PC-9 (cell line): Measurements from ENCODE around the gene PPIL6. TPM values are rescaled to one million over a fixed set of nuclear protein-coding genes. Genes with fewer than 3 reads are reported as not detected.

Experiments used
- BruUV-seq: library from RNA; stranded (reverse); fragments of 400-500 nt; replicated peaks from 2 replicates; lab custom pipeline; 2021; lab: Mats Ljungman, UMichigan
- CTCF ChIA-PET: fragments of 300-600 bp; sonication (Branson Sonifier 250); formaldehyde crosslinking; loops from one replicate; lab custom pipeline; 2022; ENCODE audit warnings: antibody characterized with exemption; lab: Charles Lee
- POLR2A ChIA-PET: fragments of 300-600 bp; sonication (Branson Sonifier 250); formaldehyde crosslinking; loops from one replicate; lab custom pipeline; 2022; ENCODE audit warnings: antibody characterized with exemption; ENCODE audit not compliant: unreplicated experiment; lab: Charles Lee
- DNase-seq, 2 experiments: peaks; one replicate each; pipeline versions ENCODE4 v3.0.0 to v3.0.0-alpha.2; 2015 to 2022; ENCODE audit warnings: mixed read lengths in 1 of 2
- H2AFZ ChIP-seq: fragments of 200-600 bp; sonication (generic); 2 replicates; pipeline ENCODE4 v1.8.1; 2017; ENCODE audit warnings: antibody characterized with exemption
- H3F3A ChIP-seq: fragments of 200-600 bp; sonication (generic); 2 replicates; pipeline ENCODE4 v1.8.1; 2017; ENCODE audit warnings: antibody characterized with exemption, mild to moderate bottlenecking, low read depth; ENCODE audit not compliant: insufficient read depth
- H3K27ac ChIP-seq: fragments of 200-600 bp; sonication (generic); 2 replicates; pipeline ENCODE4 v1.6.1; 2016; ENCODE audit warnings: mixed run types
- H3K27me3 ChIP-seq: fragments of 200-600 bp; sonication (generic); 2 replicates; pipeline ENCODE4 v1.6.1; 2016; ENCODE audit warnings: low read depth, mixed run types; ENCODE audit not compliant: insufficient read depth
- H3K36me3 ChIP-seq: fragments of 200-600 bp; sonication (generic); 2 replicates; pipeline ENCODE4 v1.6.1; 2016; ENCODE audit warnings: low read depth, mixed run types
- H3K4me1 ChIP-seq: fragments of 200-600 bp; sonication (generic); replicated peaks from 2 replicates; pipeline ENCODE4 v1.6.1; 2016; ENCODE audit warnings: mixed run types; ENCODE audit not compliant: insufficient read depth
- H3K4me2 ChIP-seq: fragments of 200-600 bp; sonication (generic); 2 replicates; pipeline ENCODE4 v1.6.1; 2017; ENCODE audit warnings: mixed run types
- H3K4me3 ChIP-seq: fragments of 200-600 bp; sonication (generic); 2 replicates; pipeline ENCODE4 v1.6.1; 2016; ENCODE audit warnings: mixed run types
- H3K79me2 ChIP-seq: fragments of 200-600 bp; sonication (generic); 2 replicates; pipeline ENCODE4 v1.6.1; 2017; ENCODE audit warnings: low read depth, mixed run types
- H3K9me2 ChIP-seq: fragments of 200-600 bp; sonication (generic); 2 replicates; pipeline ENCODE4 v1.8.1; 2017; ENCODE audit warnings: mild to moderate bottlenecking; ENCODE audit not compliant: insufficient read depth
- H3K9me3 ChIP-seq: fragments of 200-600 bp; sonication (generic); 2 replicates; pipeline ENCODE4 v1.8.1; 2016; ENCODE audit warnings: low read depth; ENCODE audit not compliant: insufficient read depth
- H4K20me1 ChIP-seq: fragments of 200-600 bp; sonication (generic); 2 replicates; pipeline ENCODE4 v1.8.1; 2017; ENCODE audit not compliant: insufficient read depth
- EZH2 ChIP-seq: fragments of 200-600 bp; sonication (generic); IDR thresholded peaks from 2 replicates; pipeline ENCODE4 v1.8.0; 2017; ENCODE audit warnings: antibody characterized with exemption, low read depth
- intact Hi-C: fragments of 100-400 bp; cut with micrococcal nuclease; formaldehyde crosslinking; loops from one replicate; pipeline ENCODE4 v1.10.0; 2022; ENCODE audit not compliant: unreplicated experiment
- total RNA-seq: library from RNA; stranded (reverse); gene quantifications from 2 replicates; pipeline ENCODE4 v1.2.3, GENCODE V29; 2021
- TF ChIP-seq, protein P1 (sequence below): fragments of 200-600 bp; sonication (generic); conservative IDR thresholded peaks from 2 replicates; pipeline ENCODE4 v1.6.1; 2017; ENCODE audit warnings: mixed run types, antibody characterized with exemption, mild to moderate bottlenecking, moderate library complexity

The PPIL6 gene
- total RNA-seq, 1 experiment from 2014 or later, result 15.5 TPM

- no peak for TF ChIP-seq EZH2
- TF ChIP-seq, protein P1, sequence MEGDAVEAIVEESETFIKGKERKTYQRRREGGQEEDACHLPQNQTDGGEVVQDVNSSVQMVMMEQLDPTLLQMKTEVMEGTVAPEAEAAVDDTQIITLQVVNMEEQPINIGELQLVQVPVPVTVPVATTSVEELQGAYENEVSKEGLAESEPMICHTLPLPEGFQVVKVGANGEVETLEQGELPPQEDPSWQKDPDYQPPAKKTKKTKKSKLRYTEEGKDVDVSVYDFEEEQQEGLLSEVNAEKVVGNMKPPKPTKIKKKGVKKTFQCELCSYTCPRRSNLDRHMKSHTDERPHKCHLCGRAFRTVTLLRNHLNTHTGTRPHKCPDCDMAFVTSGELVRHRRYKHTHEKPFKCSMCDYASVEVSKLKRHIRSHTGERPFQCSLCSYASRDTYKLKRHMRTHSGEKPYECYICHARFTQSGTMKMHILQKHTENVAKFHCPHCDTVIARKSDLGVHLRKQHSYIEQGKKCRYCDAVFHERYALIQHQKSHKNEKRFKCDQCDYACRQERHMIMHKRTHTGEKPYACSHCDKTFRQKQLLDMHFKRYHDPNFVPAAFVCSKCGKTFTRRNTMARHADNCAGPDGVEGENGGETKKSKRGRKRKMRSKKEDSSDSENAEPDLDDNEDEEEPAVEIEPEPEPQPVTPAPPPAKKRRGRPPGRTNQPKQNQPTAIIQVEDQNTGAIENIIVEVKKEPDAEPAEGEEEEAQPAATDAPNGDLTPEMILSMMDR, result no peak
- CTCF ChIA-PET, result no interaction called here
- Histone ChIP-seq H4K20me1 (no peaks in the 10 kb centered on the region), H3K79me2 (no peaks in the 10 kb centered on the region), H3K4me3 (no peak overlapping the region), H3F3A (peaks cover 17% of the 10 kb centered on the region; the same call in 1 of the 2 replicates), H2AFZ (no peak overlapping the region), H3K27me3 (no peaks in the 10 kb centered on the region), H3K36me3 (no peaks in the 10 kb centered on the region), H3K9me2 (no peaks in the 10 kb centered on the region), H3K27ac (no peak overlapping the region), H3K4me1 (peaks cover 49% of the 10 kb centered on the region), H3K4me2 (no peak overlapping the region), H3K9me3 (no peaks in the 10 kb centered on the region)
- BruUV-seq, result no TSS peak
- no peak for DNase-seq
- POLR2A ChIA-PET, result interaction anchor here (0.6 kb wide), 1 partner anchor 164 kb away, joined by 8 read pairs; no protein-coding TSS in a partner anchor
- intact Hi-C loops, result no loop called here
Measured at GRCh38 chr6:109348226-109348625, 92.2 kb downstream of the PPIL6 start.

DNA sequence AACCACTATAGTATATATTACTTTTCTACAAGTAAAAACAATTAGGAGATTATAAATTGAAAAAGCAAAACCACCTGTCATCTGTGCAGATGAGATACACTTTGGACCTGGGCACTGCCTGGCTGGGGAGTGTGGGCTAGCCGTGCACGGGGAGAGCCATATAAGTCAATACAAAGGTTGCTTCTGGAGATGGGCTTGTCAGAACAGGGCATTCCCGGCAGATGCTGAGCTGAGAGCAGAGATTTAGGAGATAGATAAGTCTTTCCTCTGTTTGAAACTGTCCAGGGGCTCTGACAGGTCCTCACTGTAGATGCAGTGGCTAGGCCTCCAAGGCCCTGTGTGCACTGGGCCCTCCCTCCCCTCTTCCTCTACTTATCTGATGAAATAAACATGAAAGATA, 92.6 kb downstream of the PPIL6 start:
- Histone ChIP-seq H3K4me1 (peaks cover 49% of the 10 kb centered on the region), H3K27me3 (no peaks in the 10 kb centered on the region), H3K4me2 (no peak overlapping the region), H3K36me3 (no peaks in the 10 kb centered on the region), H3K9me3 (no peaks in the 10 kb centered on the region), H3K79me2 (no peaks in the 10 kb centered on the region), H3K27ac (no peak overlapping the region), H3K9me2 (no peaks in the 10 kb centered on the region), H3F3A (peaks cover 17% of the 10 kb centered on the region; the same call in 1 of the 2 replicates), H3K4me3 (no peak overlapping the region), H2AFZ (no peak overlapping the region), H4K20me1 (no peaks in the 10 kb centered on the region)
- intact Hi-C loops, result no loop called here
- DNase-seq, result no peak
- no peak for TF ChIP-seq EZH2
- TF ChIP-seq, protein P1, result no peak
- ChIA-PET POLR2A (interaction anchor here (0.6 kb wide), 1 partner anchor 164 kb away, joined by 8 read pairs; no protein-coding TSS in a partner anchor), CTCF (no interaction called here)
- no TSS peak for BruUV-seq

- H3K27me3 ChIP-seq, result no peaks in the 10 kb centered on the region
- H3K9me3 ChIP-seq, result no peaks in the 10 kb centered on the region
- H4K20me1 ChIP-seq, result no peaks in the 10 kb centered on the region
- no TSS peak for BruUV-seq
- no peak overlapping the region for H3K27ac ChIP-seq
- no peaks in the 10 kb centered on the region for H3K79me2 ChIP-seq
- POLR2A ChIA-PET, result no interaction called here
- H3K4me1 ChIP-seq, result peaks cover 40% of the 10 kb centered on the region
- H3K36me3 ChIP-seq, result no peaks in the 10 kb centered on the region
- peaks cover 17% of the 10 kb centered on the region; the same call in 1 of the 2 replicates for H3F3A ChIP-seq
- no peak overlapping the region for H3K4me3 ChIP-seq
- no peak overlapping the region for H2AFZ ChIP-seq
- intact Hi-C loops, result no loop called here
- no peak for TF ChIP-seq EZH2
- TF ChIP-seq, protein P1, result no peak
- no peak overlapping the region for H3K4me2 ChIP-seq
- no peaks in the 10 kb centered on the region for H3K9me2 ChIP-seq
- DNase-seq, result no peak
- CTCF ChIA-PET, result no interaction called here
Measured at GRCh38 chr6:109345986-109346385, 94.4 kb downstream of the PPIL6 start.
